Activated CD4-positive, alpha-beta T cell treated with anti-CD3 and anti-CD28 coated beads, Interleukin-2, Interleukin-4, amounts not matched to agents 100 ng/mL and 50 ng/mL, durations not matched to agents 16 hours and 8 hours (primary cell): ENCODE measurements around the gene CTIF.

ENCODE experiments used
- DNase-seq: peaks from one replicate; pipeline ENCODE4 v3.0.0-alpha.2; 2020; ENCODE audit warnings: low spot score

CTIF gene

DNA sequence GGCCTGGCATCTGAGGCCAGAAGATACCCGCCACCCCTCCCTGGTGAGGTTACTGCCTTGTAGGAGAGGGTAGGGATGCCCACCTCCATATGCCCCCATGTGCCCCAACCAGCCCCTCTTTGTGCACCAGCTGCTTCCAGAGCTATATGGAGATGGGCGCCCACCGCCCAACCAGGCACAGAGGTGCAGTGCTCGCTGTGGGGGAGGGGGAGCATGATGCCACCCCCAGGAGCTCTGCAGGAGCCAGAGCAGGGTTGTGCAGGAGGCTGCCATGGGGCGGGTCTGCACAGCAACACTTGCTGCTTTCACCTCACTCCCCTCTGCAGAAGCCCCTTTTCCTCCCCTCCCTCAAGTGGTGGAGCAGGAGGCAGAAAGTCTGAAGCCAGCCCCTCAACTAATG is 237.3 kb downstream of the CTIF start:
- no peak for DNase-seq

DNA sequence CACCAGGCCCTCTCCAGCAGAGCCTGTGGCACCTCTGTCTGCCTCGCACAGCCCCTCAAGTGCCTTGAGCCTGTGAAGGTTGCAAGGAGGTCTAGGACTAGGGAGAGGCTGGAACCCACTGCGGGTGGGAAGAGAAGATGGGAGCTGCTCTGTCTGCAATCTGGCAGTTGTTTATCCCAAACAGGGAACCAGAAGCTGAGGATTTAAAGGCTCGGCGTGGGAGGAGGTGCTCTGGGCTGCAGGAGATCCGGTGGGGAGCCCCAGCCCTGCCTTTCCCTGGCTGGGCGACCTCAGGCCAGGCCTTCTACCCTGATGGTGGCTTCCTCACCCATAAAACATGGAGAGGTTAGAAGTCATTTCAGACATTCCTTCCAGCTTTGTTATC is 237.8 kb downstream of the CTIF start:
- DNase-seq: no peak

DNA sequence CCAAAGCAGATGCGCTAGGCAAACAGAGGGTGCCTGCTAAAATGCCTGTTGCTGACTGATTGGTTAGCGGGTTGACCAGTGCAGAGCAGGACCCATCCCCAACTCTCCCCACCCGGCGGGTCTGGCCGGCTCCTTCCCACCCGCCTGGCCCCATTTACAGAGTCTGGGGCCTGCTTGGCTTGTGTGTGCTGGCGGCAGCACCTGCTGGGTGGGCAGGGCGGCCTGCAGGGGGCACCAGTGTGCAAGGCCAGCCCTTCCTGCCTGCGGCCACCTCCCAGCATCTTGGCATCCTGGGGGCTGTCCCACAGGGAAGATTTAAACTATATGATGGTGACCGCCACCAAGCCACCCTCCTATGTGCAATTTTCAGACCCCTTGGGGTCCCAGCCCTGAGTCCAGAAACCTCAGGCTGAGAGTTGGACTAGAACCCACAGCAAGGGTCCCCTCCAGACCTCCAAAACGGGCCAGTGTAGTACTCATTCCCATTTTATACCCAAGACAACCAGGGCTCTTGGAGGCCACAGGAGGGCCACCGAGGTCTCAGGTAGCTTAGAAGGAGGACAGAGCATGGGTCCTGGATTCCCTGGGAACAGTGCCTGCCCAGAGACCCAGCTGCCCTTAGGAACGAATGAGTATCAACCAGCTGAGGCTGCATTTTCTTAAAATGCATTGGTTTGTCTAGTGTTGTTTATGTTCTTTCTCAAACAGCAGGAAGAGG is 238.4 kb downstream of the CTIF start:
- peak; percentile 69 for DNase-seq

DNA sequence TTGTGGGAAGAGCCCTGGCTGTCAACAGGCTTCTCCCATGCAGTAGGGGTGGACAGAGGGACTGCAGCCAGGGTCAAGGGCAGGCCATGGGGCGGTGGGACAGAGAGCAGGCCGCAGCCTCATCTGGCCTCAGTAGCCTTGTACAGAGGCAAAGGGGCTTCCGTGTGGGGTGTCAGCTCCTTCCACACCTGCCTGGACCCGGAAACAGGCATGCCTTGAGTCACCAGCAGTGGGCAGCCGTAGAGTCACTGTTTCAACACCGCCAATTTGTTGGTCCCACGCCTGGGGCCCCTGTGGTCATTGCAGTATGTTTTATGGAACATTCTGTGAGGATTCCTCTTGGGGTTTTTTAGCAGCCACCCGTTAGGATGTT is 238.9 kb downstream of the CTIF start:
- no peak for DNase-seq

DNA sequence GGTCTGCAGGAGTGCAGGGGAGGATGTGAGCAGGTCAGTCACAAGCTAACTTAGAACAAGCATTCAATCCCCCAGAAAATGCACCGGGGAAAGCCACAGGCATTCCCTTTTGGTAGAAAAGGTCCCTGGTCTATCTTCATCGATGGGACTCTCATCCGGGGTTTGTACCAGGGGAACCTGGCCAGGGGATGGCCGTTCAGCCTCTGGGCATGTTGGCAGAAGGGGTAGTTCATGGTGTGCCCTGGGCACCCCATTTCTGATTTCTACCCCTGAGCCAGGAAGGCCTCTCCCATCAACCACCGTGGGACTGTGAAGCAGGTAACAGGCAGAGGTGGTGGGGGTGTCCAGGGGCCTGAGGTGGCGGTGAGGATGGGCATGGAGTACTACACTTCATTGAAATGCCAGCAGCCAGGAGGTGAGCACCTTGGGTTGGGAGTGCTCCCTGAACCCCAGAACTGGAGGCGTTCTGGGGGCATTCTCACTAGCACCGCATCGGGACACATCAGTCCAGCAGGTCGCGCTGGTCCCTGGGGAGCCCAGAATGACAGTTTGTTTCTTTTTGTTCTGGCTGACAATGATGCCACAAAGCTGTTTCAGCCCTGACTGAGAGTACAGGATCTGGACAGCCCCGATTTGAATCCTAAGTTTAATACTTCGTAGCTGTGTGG is 239.6 kb downstream of the CTIF start:
- no peak for DNase-seq

DNA sequence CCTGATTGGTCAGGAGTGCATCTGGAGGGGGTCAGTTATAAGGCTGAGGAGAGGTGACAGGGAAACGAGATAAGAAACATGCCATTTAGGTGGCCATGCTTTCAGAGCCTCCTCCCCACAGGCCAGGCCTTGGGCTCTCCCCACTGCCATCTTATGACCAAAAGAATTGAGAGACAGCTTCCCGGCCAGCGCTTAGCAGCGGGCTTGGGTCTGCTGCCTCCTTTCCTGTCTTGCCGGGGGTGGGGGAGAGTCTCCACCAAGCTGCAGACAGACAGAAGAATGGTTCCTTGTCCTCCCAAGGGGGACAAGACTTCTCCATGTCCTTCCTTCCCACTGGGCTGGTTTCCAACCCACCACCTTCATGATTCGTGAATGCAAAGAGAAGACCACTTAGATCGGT is 240.6 kb downstream of the CTIF start:
- DNase-seq: no peak

DNA sequence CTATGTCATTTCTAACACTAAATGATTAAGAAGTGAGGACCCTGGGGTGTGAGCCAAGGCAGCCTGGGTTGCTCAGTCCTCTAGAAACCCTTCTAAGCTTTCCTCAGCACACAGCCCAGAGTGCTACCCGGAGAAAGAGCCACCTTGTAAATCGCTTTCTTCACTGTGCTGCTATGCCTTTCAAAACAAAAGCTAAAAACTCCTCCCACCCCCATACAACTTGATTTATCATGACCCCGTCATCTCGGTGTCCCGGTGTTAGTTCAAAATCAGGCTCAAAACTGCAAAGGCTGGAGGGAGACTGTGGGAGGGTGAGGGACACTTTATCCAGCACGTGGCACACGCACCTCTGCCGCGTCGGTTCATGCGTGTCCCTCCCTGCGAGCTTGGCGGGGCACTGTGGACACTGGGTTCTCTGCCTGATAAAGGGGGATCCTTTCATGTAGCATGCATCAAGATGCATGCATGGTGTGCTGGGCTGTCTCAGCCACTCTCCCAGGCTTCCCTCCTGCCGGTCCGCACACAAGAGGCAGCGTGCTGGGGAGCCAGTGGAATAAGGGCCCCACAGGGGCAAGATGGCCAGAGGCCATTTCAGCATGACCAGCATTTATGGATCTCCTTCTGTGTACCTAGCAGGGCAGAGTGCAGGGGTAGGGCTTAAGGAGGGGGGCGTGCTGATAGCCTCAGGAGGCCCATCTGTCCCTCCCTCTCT is 241.5 kb downstream of the CTIF start:
- DNase-seq: no peak

DNA sequence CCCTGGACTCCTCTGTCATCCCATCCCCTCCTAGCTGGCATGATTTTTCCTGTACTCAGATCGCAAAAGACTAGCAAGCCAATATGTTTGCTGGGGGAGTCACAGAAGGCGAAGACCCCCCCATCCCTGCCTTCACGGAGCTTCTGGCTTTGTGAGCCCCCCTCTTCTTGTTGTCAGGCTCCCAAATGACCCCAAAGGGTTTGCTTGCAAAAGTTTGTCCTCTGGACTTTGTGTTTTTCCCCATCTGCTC is 242.0 kb downstream of the CTIF start:
- no peak for DNase-seq

DNA sequence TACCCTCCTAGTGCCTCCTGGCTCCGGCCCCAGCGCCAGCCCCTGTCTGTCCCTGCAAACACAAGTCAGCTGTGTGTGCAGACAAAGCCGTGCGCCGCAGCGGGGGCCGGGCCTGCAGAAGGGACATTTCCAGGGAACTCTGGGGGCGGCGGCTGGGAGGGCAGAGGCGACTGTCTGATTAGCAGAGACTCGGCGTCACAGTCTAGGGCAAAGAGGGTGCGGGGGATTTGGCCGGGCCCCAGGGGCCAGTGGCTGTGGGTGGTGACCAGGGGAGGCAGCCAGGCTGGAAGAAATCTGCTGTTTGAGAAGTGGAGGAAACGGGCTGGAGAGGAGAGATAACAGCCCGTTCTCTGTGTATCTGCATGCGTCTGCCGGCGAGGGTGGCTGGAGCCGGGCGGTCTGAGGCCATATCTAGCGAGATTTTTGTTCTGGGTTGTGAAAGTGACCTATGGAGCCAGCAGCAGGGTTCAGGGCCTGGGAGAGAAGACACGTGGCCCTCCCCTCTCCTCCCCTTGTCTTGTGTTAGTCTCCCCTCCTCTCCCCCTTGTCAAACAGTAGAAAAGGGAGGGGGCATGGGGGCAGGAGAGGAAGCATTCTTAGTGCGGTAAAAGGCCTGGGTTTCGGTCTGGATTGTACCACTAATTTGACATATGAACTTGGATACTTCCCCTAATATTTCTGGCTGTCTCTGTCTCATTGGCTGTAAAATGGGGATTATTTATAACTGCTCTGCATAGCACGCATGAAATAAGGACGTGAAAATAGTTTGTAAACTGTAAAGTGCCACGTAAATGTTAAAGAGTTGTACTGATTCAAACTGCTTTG is 242.5 kb downstream of the CTIF start:
- DNase-seq: no peak

DNA sequence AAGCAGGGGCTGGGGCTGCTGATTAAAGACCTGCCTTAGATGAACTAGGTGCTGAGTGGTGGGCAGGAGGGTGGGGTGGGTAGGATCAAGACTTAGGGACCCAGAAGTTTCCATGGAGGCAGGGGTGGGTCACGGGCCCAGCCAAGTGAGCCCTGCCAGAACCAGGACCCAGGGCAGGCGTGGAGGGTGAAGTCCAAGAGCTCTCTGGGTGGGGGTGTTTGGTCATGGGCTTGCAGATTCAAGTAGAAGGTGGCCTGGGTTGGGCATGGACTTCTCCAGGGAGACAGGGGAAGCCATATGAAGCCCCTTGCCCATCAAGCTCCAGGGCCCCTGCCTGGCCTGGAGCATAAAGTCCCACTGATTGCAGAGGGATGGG is 243.1 kb downstream of the CTIF start:
- DNase-seq: no peak

DNA sequence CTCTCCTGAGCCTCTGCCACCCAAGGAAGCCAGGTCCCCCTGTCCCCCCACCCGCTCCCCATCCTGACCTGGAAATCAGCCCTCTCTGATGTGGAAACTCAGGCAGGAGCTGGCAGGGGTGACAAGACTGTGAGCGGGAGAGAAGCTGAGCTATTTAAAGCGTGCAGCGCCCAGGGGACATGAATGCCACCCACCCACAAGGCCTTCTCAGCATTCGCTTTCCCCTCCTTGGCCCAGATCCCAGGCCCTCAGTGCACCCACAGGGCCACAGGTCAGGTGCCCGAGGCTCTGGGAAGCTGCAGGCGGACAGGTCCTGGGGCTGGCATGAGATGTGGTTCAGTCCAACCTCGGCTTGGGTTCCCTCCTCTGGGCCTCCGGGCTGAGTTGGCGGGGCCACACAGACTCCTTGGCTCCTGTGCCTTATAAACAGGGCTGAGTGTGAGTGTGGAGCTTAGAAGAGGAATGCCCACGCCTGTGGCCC is 243.6 kb downstream of the CTIF start:
- no peak for DNase-seq

DNA sequence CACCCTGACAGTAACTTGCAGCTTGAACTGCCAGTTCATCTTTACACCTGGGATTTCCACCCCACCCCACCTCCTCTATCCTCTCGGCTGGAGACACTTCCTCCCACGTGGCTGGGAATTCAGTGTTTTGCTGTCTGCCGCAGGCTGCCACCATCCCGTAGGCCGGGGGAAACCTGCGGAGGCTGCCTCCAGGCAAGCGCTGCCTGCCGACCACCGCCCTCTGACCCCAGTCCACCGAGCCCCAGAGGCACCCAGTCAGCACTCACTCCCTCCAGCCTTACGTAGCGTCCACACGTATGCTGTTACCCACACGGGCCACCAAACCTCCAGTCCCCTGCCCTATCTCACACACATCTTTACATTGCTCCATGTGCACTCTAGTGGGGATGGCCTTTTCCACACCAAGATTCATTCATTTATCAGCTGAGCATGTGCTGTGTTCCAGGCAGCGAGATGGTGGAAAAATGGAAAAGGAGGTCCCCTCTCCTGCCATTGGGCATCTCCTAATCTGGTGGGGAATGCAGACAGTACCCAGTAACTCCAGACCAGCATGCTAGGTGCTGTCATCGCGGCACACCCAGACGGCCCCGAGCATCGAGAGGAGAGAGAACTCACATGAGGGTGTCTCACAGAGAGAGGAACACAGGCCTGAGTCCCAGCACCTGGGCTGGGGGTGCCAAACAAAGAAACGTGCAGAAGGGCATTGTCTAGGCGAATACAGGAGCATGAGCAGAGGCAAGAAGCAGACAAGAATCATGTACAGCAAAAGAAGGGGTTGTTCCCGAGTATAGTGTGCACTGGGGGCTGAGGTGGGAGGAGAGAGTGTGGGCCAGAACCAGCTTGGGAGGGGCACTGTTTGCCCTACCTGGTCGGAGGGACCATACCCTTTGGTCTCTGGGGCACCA is 245.0 kb downstream of the CTIF start:
- DNase-seq: no peak

DNA sequence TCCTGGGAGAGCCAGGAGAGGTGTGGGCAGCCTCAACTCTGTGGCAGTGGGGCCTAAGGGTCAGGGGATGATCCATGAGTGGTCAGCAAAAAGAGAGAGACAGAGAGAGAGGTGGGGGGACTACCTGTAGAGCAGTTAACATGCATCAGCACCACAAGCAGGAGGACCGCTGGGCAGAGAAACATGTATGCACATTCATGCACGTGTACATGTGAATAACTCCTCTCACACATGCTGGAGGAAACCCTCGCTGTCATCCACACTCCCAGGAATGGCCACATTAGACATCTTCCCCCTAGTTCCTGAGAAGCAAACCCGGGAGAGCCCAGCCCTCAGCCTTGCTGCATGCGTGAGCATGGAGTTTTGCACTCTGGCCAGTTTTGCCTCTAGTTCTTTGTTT is 245.8 kb downstream of the CTIF start:
- no peak for DNase-seq

DNA sequence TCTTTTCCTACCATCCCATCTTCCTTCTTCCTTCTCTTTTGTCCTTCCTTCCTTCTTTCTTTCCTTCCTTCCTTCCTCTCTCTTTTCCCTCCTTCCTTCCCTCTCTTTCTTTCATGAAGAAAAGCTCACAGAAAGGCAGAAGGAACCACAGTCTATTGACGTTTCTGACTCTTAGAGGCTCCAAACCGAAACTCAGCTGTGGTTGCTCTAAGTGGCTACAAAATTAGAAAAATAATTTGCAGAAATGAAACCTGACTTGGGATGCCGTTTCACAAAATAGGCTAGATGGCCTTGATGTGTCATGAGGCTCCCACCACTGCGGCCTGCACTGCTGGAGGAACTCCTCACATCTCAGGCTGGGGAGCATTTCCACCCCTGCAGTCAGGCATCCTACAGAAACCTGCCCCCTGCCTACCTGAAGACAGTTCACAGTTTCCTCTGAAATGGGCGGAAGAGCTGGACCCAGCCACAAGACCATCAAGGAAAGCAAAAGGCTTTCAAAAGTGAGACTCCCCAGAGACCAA is 246.3 kb downstream of the CTIF start:
- DNase-seq: peak; percentile 22

DNA sequence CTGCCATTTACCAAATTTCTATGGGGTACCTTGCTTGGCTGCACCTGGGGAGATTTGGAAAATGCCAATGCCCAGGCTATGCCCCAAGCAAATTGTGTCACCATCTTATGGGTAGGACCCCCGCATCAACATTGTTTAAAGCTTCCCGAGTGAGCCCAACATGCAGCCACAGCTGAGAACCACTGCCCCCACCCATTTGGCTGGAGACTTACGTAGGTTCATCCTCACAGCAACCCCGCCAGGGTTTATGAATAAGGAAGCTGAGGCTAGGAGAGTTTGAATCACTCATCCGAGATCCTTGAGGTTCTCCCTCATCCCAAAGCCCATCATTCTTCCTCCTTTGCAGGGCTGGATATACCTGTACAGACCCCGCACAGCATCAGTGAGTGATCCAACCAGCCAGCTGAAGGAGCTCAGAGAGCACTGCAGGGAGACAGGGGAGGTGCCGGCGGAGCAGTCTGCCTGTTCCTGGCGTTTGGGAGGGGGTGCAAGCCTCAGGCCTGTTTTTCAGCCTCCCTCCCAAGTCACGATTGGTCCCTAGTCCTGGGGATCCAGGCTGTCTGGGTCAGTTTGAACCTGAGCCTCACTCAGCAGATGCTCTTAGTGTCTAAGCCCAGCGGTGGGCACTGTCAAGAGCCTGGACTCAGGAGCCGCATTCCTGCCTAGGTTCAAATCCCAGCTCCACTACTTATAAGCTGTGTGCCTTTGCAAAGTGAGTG is 247.1 kb downstream of the CTIF start:
- DNase-seq: no peak

DNA sequence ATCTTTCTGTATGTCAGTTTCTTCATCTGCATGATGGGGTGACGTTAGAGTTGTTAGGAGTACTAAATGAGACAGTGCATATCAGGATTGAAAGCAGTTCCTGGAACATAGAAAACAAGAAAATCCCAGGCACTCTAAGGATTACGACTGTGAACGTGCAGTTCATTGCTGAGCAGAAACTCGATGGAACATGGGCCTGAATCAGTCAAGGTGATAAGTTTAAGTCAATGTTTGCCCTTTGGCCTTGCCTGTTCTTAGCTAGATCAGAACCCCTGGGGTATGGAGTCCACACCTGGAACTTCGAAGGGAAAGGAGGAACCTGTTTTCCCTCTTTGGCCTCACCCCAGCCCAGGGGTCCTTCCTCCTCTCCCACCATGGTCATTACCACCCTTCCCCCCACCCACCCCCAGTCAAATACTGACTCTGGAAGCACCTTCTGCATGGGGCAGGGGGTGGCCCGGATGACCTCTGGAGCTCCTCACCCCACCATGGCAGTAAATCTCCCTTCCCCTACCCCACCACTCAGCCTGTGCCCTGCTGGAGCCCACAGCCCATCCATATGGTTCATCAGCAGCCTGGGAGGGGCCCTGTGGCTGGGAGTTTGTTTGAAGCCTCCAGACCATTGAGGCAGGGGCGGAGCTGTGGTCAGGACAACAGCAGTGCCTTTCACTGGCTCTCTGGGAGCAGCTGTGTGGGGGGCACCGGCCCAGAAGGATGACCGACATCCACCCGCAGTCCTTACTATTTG is 247.8 kb downstream of the CTIF start:
- no peak for DNase-seq

DNA sequence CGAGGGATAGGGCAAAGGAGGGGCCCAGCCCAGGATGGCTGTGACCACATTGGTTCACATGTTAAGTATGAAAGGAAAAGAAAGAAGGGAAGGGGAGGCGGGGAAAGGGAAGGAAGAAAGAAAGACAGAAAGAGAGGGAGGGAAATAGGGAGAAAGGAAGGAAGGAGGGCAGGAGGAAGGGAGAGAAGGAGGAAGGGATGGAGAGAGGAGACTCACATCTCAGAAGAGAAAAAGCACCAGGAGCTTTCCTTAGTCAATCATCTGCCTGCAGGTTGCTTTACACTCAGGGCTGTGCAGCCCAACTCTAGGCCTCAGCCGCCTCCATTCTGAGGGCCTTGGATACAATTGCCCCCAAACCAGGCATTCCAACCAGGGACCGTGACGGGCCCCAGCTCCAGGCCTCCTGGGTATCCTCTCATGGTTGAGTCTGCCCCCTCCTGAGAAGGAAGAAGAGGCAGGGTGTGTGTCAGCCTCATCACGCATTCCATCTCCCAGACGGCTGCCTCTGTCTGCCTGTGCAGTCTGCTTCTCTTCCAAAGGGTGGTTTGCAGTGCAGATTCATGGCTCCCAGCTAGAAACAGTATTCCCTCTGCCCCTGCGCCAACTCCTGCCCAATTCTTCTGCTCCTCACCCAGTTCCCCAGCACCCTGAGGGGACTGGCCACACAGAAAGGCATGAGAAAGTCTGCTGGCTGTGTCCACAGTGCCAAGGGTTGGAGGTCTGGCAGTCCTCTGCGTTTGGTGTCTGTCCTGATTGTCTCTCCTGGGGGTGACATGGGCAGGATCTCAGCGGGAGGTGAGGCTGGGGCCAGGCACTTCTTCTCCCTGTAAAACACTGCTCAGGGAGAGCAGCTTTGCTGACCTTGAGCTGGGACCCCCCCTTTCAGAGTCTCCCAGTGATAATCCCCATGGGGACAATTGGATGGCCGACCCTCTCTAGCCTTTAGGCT is 248.6 kb downstream of the CTIF start:
- no peak for DNase-seq

DNA sequence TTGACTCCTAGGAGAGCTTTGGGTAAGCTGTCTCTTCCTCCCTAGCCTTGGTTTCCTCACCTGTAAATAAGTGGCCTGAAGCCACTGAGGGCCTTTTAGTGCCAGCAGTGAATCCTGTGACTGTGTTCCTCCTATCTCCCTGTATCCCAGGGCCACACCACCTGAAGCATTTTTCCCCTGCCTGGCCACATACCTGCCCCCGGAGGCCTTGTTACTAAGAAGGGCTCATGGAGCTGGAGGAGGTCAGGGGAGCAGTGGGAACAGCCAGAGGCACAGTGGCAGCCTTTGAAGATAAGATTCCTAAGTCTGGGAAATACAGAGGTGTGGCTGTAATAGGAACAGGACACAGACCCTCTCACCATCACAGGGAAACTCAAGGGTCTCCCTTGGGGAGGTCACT is 249.5 kb downstream of the CTIF start:
- no peak for DNase-seq

DNA sequence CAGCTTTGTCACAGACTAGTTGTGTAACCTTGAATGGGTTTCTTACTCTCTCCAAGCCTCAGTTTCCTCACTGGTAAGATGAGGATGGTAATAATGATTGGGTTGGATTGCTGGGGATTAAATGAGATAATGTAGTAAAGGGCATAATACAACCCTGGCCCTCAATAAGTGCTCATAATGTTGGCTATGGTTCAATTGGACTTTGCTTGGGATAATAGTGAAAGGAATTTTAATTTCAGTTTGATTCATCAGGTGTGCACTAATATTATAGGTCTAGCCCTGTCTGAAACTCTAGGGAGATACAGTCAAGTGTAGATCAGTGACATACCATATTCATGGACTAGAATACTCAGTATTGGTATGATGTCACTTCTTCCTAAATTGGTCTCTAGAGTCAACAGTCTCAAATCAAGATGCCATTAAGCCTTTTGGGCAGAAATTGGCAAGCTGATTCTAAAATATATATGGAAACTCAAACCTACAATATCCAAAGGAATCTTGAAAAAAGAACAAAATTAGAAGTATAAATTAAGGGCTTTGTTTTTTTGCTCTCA is 250.5 kb downstream of the CTIF start:
- no peak for DNase-seq
